ENCODE results near the gene RPL37A.

The RPL37A gene

DNA sequence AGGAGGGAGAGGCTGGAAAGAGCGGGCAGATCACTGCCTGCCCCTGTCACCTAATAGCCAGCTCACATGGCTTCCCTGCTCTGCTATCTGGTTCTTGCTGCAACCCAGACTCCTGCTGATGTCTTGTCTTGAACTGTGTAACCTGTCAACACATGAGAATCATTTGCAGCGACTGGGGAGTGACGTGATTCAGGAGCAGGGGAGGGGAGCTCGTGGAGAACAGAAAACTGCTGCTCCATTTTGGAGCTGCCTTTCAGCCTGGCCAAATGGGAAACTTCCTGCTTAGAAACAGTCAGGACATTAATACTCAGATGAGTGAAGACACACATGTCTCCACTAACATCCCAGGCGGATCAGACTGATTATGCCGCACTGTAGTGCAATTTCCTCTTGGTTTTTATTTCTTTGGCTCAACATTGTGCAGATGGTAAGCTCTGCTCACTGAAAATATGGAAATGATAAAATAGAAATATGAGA is 38.1 kb downstream of the RPL37A start:
- no peak overlapping the region for H3K4me3 ChIP-seq (ENCODE audit: low read length)
- TF ChIP-seq, protein P1, sequence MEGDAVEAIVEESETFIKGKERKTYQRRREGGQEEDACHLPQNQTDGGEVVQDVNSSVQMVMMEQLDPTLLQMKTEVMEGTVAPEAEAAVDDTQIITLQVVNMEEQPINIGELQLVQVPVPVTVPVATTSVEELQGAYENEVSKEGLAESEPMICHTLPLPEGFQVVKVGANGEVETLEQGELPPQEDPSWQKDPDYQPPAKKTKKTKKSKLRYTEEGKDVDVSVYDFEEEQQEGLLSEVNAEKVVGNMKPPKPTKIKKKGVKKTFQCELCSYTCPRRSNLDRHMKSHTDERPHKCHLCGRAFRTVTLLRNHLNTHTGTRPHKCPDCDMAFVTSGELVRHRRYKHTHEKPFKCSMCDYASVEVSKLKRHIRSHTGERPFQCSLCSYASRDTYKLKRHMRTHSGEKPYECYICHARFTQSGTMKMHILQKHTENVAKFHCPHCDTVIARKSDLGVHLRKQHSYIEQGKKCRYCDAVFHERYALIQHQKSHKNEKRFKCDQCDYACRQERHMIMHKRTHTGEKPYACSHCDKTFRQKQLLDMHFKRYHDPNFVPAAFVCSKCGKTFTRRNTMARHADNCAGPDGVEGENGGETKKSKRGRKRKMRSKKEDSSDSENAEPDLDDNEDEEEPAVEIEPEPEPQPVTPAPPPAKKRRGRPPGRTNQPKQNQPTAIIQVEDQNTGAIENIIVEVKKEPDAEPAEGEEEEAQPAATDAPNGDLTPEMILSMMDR (IDR thresholded peaks at IDR 0.05; ENCODE audit: insufficient read depth, low read depth, low read length, missing control alignments): no peak
- DNase-seq (ENCODE audit: low read depth): no peak

DNA sequence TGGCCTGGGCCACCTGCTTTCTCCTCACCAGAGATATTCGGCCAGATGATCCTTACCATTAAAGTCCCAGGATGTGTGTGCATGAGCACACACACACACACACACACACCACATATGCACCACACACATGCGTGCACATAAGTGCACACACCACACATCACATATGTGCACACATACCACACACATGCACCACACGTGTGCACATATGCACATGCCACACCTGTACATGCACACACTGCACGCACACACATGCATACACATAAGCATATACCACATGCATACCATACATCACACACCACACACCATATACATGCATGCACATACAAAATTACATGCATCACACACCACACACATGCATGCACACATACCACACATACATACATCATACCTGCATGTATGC is 38.7 kb downstream of the RPL37A start:
- DNase-seq (ENCODE audit: low read depth): no peak
- H3K4me3 ChIP-seq (ENCODE audit: low read length): no peak overlapping the region
- TF ChIP-seq, protein P1 (IDR thresholded peaks at IDR 0.05; ENCODE audit: insufficient read depth, low read depth, low read length, missing control alignments): no peak

DNA sequence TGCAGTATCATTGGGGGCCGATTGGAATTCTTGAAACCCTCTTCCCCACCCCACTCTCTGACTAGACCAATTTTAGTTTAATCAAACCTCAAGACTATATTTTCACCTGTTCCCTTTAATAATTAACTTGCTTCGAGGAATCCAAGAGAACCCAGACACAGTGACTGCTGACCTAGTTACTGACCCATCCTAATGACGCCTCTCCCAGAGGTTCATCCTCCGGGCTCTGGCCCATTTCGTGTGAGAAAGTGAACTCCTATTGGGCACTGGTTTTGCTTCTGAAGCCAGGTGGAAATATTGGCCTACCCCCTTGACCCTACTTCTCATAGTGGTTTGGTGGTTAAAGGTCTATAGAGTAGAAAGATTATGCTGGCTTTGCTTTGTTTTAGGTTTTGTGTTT is 39.9 kb downstream of the RPL37A start:
- no peak for DNase-seq (ENCODE audit: low read depth)
- TF ChIP-seq, protein P1 (IDR thresholded peaks at IDR 0.05; ENCODE audit: insufficient read depth, low read depth, low read length, missing control alignments): no peak
- H3K4me3 ChIP-seq (ENCODE audit: low read length): no peak overlapping the region

DNA sequence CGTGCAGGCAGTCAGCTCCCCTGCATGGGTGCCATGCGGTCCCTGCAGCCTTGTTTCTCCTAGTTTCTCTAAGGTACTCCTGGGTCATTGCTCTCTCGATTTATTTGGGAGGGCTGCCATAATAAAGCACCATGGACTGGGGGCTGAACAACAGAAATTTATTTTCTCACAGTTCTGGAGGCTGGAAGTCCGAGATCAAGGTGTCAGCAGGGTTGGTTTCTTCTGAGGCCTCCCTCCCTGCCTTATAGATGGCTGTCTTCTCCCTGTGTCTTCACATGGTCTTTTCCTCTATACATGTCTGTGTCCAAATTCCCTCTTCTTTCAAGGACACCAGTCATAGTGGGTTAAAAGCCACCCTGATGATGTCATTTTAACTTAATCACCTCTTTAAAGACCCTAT is 40.5 kb downstream of the RPL37A start:
- no peak overlapping the region for H3K4me3 ChIP-seq (ENCODE audit: low read length)
- DNase-seq (ENCODE audit: low read depth): no peak
- TF ChIP-seq, protein P1 (IDR thresholded peaks at IDR 0.05; ENCODE audit: insufficient read depth, low read depth, low read length, missing control alignments): no peak

DNA sequence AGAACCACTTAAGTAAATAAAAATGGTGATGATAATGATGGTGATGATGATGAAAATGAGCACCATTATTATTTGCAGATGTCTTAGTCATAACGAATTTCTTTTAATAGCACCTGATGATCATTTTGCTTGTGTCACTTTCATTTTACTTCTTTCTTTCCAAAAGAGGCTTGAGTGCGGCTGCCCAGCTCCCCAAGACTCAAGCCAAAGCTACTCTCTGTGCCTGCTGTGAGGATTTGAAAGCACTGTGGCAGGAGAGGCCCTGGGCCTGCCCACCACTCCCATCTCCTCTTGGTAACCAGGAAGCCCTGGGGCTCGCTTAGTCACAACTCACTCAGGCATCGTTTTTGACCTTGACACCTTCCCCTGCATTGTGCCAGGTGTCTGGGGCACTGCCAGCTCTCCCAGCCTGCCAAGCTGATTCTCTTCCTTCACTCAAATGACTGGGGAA is 41.2 kb downstream of the RPL37A start:
- H3K4me3 ChIP-seq (ENCODE audit: low read length): no peak overlapping the region
- DNase-seq (ENCODE audit: low read depth): peak; percentile 93
- TF ChIP-seq, protein P1 (IDR thresholded peaks at IDR 0.05; ENCODE audit: insufficient read depth, low read depth, low read length, missing control alignments): no peak

DNA sequence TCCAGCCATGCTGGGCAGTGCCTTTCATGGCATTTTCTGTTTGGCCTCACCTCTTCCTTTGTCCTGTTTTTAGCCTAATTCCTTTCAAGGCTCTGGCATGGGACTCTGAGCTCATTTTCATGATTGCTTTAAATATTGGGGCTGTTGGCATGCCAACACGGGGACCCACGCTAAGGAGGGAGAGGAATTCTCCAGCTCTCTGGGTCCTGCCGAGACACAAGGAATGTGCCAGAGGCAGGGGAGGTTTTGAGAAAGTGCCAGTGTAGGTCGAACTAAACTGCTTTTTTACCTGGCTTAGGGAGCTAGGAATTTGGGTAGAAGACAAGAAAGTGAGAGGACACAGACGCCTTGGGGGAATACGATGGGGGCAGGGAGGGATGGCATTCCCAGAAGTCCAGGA is 42.3 kb downstream of the RPL37A start:
- DNase-seq (ENCODE audit: low read depth): no peak
- TF ChIP-seq, protein P1 (IDR thresholded peaks at IDR 0.05; ENCODE audit: insufficient read depth, low read depth, low read length, missing control alignments): no peak
- no peak overlapping the region for H3K4me3 ChIP-seq (ENCODE audit: low read length)

DNA sequence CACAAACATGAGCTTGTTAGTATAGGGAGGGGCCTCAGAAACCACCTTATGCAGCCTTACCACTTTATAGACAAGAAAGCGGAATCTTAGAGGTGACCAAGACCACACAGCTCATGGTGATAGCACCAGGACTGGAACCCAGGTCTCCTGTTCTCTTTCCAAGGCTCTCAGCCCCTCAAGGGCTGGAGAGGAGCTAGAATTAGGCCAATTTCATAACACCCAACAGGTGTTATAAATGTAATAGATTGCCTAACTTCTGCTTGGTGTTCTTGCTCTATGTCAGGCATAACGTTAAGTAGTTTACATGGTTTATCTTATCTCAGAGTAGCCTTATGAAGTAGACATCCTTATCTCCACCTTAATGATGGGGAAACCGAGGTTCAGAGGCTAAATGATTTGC is 42.9 kb downstream of the RPL37A start:
- no peak for DNase-seq (ENCODE audit: low read depth)
- TF ChIP-seq, protein P1 (IDR thresholded peaks at IDR 0.05; ENCODE audit: insufficient read depth, low read depth, low read length, missing control alignments): no peak
- H3K4me3 ChIP-seq (ENCODE audit: low read length): no peak overlapping the region
